Neuron (in vitro differentiated cells): ENCODE data around the gene WWC1.
A peak's percentile ranks its signal among the peaks of the same experiment; 100 is the strongest.

Experiments used
- H2AFZ ChIP-seq: one replicate; pipeline ENCODE4 v1.6.1; 2013; ENCODE audit warnings: low read depth, mild to moderate bottlenecking, inconsistent platforms, low read length, moderate library complexity
- H3K27me3 ChIP-seq: one replicate; pipeline ENCODE4 v1.6.1; 2013; ENCODE audit warnings: low read length; ENCODE audit not compliant: insufficient read depth
- H3K36me3 ChIP-seq: one replicate; pipeline ENCODE4 v1.6.1; 2013; ENCODE audit warnings: low read length; ENCODE audit not compliant: insufficient read depth
- H3K4me1 ChIP-seq: one replicate; pipeline ENCODE4 v1.6.1; 2013; ENCODE audit warnings: low read length; ENCODE audit not compliant: insufficient read depth
- H3K4me3 ChIP-seq: 2 replicates; pipeline ENCODE4 v1.5.1; 2013; ENCODE audit warnings: mild to moderate bottlenecking, low read length, moderate library complexity
- H3K9me3 ChIP-seq: one replicate; pipeline ENCODE4 v1.6.1; 2013; ENCODE audit warnings: low read length

WWC1 gene

GRCh38 chr5:168472329-168472728 lies 180.9 kb downstream of the WWC1 start:
- H3K27me3 ChIP-seq: no peaks in the 10 kb centered on the region
- peaks cover 29% of the 10 kb centered on the region for H3K36me3 ChIP-seq
- no peaks in the 10 kb centered on the region for H3K9me3 ChIP-seq
- no peak overlapping the region for H3K4me3 ChIP-seq
- no peaks in the 10 kb centered on the region for H3K4me1 ChIP-seq
- H2AFZ ChIP-seq: no peak overlapping the region

- Histone ChIP-seq H2AFZ (no peak overlapping the region), H3K4me1 (no peaks in the 10 kb centered on the region), H3K27me3 (no peaks in the 10 kb centered on the region), H3K36me3 (peaks cover 22% of the 10 kb centered on the region), H3K9me3 (no peaks in the 10 kb centered on the region), H3K4me3 (no peak overlapping the region)
Measured at GRCh38 chr5:168474319-168474718, 182.9 kb downstream of the WWC1 start.

- no peak overlapping the region for H2AFZ ChIP-seq
- no peaks in the 10 kb centered on the region for H3K27me3 ChIP-seq
- H3K36me3 ChIP-seq: peaks cover 9% of the 10 kb centered on the region
- H3K9me3 ChIP-seq: no peaks in the 10 kb centered on the region
- no peaks in the 10 kb centered on the region for H3K4me1 ChIP-seq
- H3K4me3 ChIP-seq: no peak overlapping the region
Measured at GRCh38 chr5:168477060-168477459, 185.6 kb downstream of the WWC1 start.

GRCh38 chr5:168479166-168479565 lies 187.7 kb downstream of the WWC1 start:
- no peaks in the 10 kb centered on the region for H3K4me1 ChIP-seq
- no peak overlapping the region for H3K4me3 ChIP-seq
- H3K27me3 ChIP-seq: no peaks in the 10 kb centered on the region
- H3K9me3 ChIP-seq: no peaks in the 10 kb centered on the region
- H3K36me3 ChIP-seq: peaks cover 4% of the 10 kb centered on the region
- H2AFZ ChIP-seq: no peak overlapping the region

GRCh38 chr5:168480601-168481000 lies 189.2 kb downstream of the WWC1 start:
- no peak overlapping the region for H2AFZ ChIP-seq
- H3K4me3 ChIP-seq: no peak overlapping the region
- no peaks in the 10 kb centered on the region for H3K9me3 ChIP-seq
- no peaks in the 10 kb centered on the region for H3K36me3 ChIP-seq
- no peaks in the 10 kb centered on the region for H3K27me3 ChIP-seq
- no peaks in the 10 kb centered on the region for H3K4me1 ChIP-seq

GRCh38 chr5:168481330-168481788 lies 189.9 kb downstream of the WWC1 start:
- Histone ChIP-seq H3K27me3 (no peaks in the 10 kb centered on the region), H3K4me1 (no peaks in the 10 kb centered on the region), H2AFZ (no peak overlapping the region), H3K36me3 (no peaks in the 10 kb centered on the region), H3K9me3 (no peaks in the 10 kb centered on the region), H3K4me3 (no peak overlapping the region)

GRCh38 chr5:168482361-168482760 lies 190.9 kb downstream of the WWC1 start:
- no peak overlapping the region for H3K4me3 ChIP-seq
- peaks cover 3% of the 10 kb centered on the region for H3K4me1 ChIP-seq
- no peaks in the 10 kb centered on the region for H3K27me3 ChIP-seq
- H3K36me3 ChIP-seq: no peaks in the 10 kb centered on the region
- H2AFZ ChIP-seq: no peak overlapping the region
- no peaks in the 10 kb centered on the region for H3K9me3 ChIP-seq

- no peaks in the 10 kb centered on the region for H3K9me3 ChIP-seq
- no peaks in the 10 kb centered on the region for H3K27me3 ChIP-seq
- peaks cover 28% of the 10 kb centered on the region for H3K36me3 ChIP-seq
- H3K4me3 ChIP-seq: peak within 1 kb of the TSS; percentile 87
- peak within 1 kb of the TSS; percentile 23 for H2AFZ ChIP-seq
- peaks cover 8% of the 10 kb centered on the region for H3K4me1 ChIP-seq
Measured at GRCh38 chr5:168486136-168486879, 194.9 kb downstream of the WWC1 start, which contains the start of gene RARS1. Gene RARS1, plus strand, starts transcription at chr5:168486471. Its CDS starts 28 bp downstream, at chr5:168486499.

- H2AFZ ChIP-seq: no peak overlapping the region
- peaks cover 55% of the 10 kb centered on the region for H3K36me3 ChIP-seq
- H3K9me3 ChIP-seq: no peaks in the 10 kb centered on the region
- no peaks in the 10 kb centered on the region for H3K27me3 ChIP-seq
- H3K4me3 ChIP-seq: no peak overlapping the region
- H3K4me1 ChIP-seq: peaks cover 8% of the 10 kb centered on the region
Measured at GRCh38 chr5:168489059-168489458, 197.6 kb downstream of the WWC1 start.

GRCh38 chr5:168494057-168494555 lies 202.7 kb downstream of the WWC1 start:
- H3K4me1 ChIP-seq: no peaks in the 10 kb centered on the region
- H3K36me3 ChIP-seq: peaks cover 83% of the 10 kb centered on the region
- no peaks in the 10 kb centered on the region for H3K27me3 ChIP-seq
- no peak overlapping the region for H3K4me3 ChIP-seq
- H2AFZ ChIP-seq: no peak overlapping the region
- H3K9me3 ChIP-seq: no peaks in the 10 kb centered on the region

- no peaks in the 10 kb centered on the region for H3K9me3 ChIP-seq
- no peak overlapping the region for H3K4me3 ChIP-seq
- H3K27me3 ChIP-seq: no peaks in the 10 kb centered on the region
- H3K36me3 ChIP-seq: peaks cover 74% of the 10 kb centered on the region
- no peak overlapping the region for H2AFZ ChIP-seq
- H3K4me1 ChIP-seq: no peaks in the 10 kb centered on the region
Measured at GRCh38 chr5:168502563-168503237, 211.3 kb downstream of the WWC1 start.

- Histone ChIP-seq H3K9me3 (peaks cover 16% of the 10 kb centered on the region), H3K4me3 (no peak overlapping the region), H3K27me3 (no peaks in the 10 kb centered on the region), H2AFZ (no peak overlapping the region), H3K36me3 (peaks cover 96% of the 10 kb centered on the region), H3K4me1 (no peaks in the 10 kb centered on the region)
Measured at GRCh38 chr5:168513861-168514428, 222.5 kb downstream of the WWC1 start.
